GM12865 (cell line): ENCODE measurements around the gene CLIC4.
"Not testable (repeated sequence)": the region's sequence is repeated elsewhere in the genome, so short reads cannot be mapped to it uniquely, and the experiment has no call there.

Experiments
- DNase-seq: peaks from one replicate; pipeline ENCODE4 v3.0.0; 2010; ENCODE audit warnings: low read depth
- H3K4me3 ChIP-seq: 2 replicates; pipeline ENCODE4 v1.5.1; 2011; ENCODE audit warnings: mild to moderate bottlenecking, low read depth, low read length, control low read depth
- CTCF ChIP-seq: IDR thresholded peaks from 2 replicates; pipeline ENCODE4 v1.5.1; 2011; ENCODE audit warnings: low read length, control low read depth, low read depth, inconsistent platforms; ENCODE audit not compliant: insufficient read depth; ENCODE audit errors: missing control alignments

The CLIC4 gene

DNA sequence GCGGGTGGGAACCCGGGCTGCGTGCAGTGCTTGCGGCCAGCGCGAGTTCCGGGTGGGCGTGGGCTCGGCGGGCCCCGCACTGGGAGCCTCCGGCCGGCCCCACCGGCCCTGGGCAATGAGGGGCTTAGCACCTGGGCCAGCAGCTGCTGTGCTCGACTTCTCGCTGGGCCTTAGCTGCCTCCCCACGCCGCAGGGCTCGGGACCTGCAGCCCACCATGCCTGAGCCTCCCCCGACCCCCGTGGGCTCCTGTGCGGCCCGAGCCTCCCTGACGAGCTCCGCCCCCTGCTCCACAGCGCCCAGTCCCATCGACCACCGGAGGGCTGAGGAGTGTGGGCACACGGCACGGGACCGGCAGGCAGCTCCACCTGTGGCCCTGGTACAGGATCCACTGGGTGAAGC is 23.7 kb upstream of the CLIC4 start:
- DNase-seq: no peak
- no peak overlapping the region for H3K4me3 ChIP-seq
- TF ChIP-seq CTCF: no peak

- not testable (repeated sequence) for H3K4me3 ChIP-seq, DNase-seq
Measured at GRCh38 chr1:24722073-24723035, 22.9 kb upstream of the CLIC4 start.

GRCh38 chr1:24724345-24725208 is 20.7 kb upstream of the CLIC4 start:
- no peak for TF ChIP-seq CTCF
- DNase-seq: no peak
- H3K4me3 ChIP-seq: no peak overlapping the region

GRCh38 chr1:24725209-24725651 is 20.0 kb upstream of the CLIC4 start:
- no peak overlapping the region for H3K4me3 ChIP-seq
- DNase-seq: no peak
- TF ChIP-seq CTCF: no peak

DNA sequence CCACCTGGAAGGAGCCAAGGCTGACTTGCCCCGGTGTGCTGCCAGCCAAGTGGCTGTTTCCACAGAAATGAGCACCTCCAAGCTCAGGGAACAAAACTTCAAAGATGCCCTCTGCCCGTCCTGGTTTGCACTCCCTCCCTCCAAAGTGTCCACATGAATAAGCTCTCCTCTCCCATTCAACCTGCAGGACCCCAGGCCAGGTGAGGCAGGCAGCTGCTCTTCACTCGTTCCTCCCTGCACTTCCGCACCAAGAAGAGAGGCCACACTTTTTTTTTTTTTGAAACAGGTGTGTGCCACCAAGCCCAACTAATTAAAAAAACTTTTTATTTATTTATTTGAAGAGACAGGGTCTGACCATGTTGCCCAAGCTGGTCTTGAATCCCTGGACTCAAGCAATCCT is 18.5 kb upstream of the CLIC4 start:
- no peak for TF ChIP-seq CTCF
- no peak for DNase-seq
- H3K4me3 ChIP-seq: no peak overlapping the region

- DNase-seq: peak; percentile 90
- H3K4me3 ChIP-seq: peak overlapping the region; percentile 4; the same call in 1 of the 2 replicates
- TF ChIP-seq CTCF: no peak
Measured at GRCh38 chr1:24727501-24728216, 17.6 kb upstream of the CLIC4 start.
